CD14-positive monocyte (primary cell): Measurements from ENCODE around the gene RHO. TPM values are rescaled to one million over a fixed set of nuclear protein-coding genes. Genes with fewer than 3 reads are reported as not detected.

Source experiments
- DNase-seq, 3 donors: peaks; one replicate each; pipeline ENCODE4 v3.0.0-alpha.2; 2011 to 2022
- H2AFZ ChIP-seq: 2 replicates; pipeline ENCODE4 v1.6.0; 2012; ENCODE audit warnings: mild to moderate bottlenecking, low read depth, low read length, inconsistent platforms; ENCODE audit not compliant: insufficient read depth, poor library complexity, severe bottlenecking
- H3K27ac ChIP-seq, 2 donors: 1 replicate in 1 of 2; 2 replicates in 1 of 2; pipeline ENCODE4 v1.5.1; 2012 to 2013; ENCODE audit warnings: low read length in 2 of 2, control low read depth in 1 of 2, inconsistent platforms in 1 of 2, low read depth in 1 of 2, mild to moderate bottlenecking in 1 of 2
- H3K27me3 ChIP-seq, 2 donors: one replicate each; pipeline versions ENCODE4 v1.6.0 to v1.6.1; 2011 to 2013; ENCODE audit warnings: low read length in 2 of 2; ENCODE audit not compliant: control insufficient read depth in 2 of 2, insufficient read depth in 2 of 2
- H3K36me3 ChIP-seq, 2 donors: replicated peaks in 1 of 2; 1 replicate in 1 of 2; 2 replicates in 1 of 2; pipeline versions ENCODE4 v1.5.1 to v1.6.1; 2012 to 2013; ENCODE audit warnings: low read length in 2 of 2, control low read depth in 1 of 2, inconsistent platforms in 1 of 2, mild to moderate bottlenecking in 1 of 2; ENCODE audit not compliant: insufficient read depth in 2 of 2, control insufficient read depth in 1 of 2
- H3K4me1 ChIP-seq, 2 donors: 1 replicate in 1 of 2; 2 replicates in 1 of 2; pipeline versions ENCODE4 v1.5.1 to v1.6.1; 2012 to 2013; ENCODE audit warnings: low read length in 2 of 2, control low read depth in 1 of 2, inconsistent platforms in 1 of 2, mild to moderate bottlenecking in 1 of 2, moderate library complexity in 1 of 2; ENCODE audit not compliant: insufficient read depth in 2 of 2, control insufficient read depth in 1 of 2
- H3K4me2 ChIP-seq: replicated peaks from 2 replicates; pipeline ENCODE3; 2012; ENCODE audit warnings: low read length, moderate library complexity, mild to moderate bottlenecking; ENCODE audit not compliant: poor library complexity, severe bottlenecking; ENCODE audit errors: extremely low read depth
- H3K4me3 ChIP-seq, 3 experiments: fragments of 200-600 bp in 1 of 3; sonication (generic) in 1 of 3; replicated peaks in 1 of 3; 1 replicate in 2 of 3; 2 replicates in 1 of 3; pipeline ENCODE4 v1.5.1; 2011 to 2013; ENCODE audit warnings: low read length in 3 of 3, mild to moderate bottlenecking in 3 of 3, control low read depth in 2 of 3, low read depth in 2 of 3, inconsistent platforms in 1 of 3, moderate library complexity in 1 of 3
- H3K79me2 ChIP-seq: 2 replicates; pipeline ENCODE4 v1.6.0; 2012; ENCODE audit warnings: mild to moderate bottlenecking, control low read depth, inconsistent platforms, low read length, moderate library complexity; ENCODE audit not compliant: insufficient read depth
- H3K9ac ChIP-seq: 2 replicates; pipeline ENCODE4 v1.6.0; 2017; ENCODE audit warnings: low read length, mild to moderate bottlenecking; ENCODE audit not compliant: insufficient read depth, poor library complexity, severe bottlenecking
- H3K9me3 ChIP-seq, 2 donors: replicated peaks in 1 of 2; 1 replicate in 1 of 2; 2 replicates in 1 of 2; pipeline versions ENCODE4 v1.5.1 to v1.6.1; 2012 to 2013; ENCODE audit warnings: low read length in 2 of 2, control low read depth in 1 of 2; ENCODE audit not compliant: control insufficient read depth in 1 of 2, insufficient read depth in 1 of 2
- H4K20me1 ChIP-seq: 2 replicates; pipeline ENCODE4 v1.6.0; 2012; ENCODE audit warnings: mild to moderate bottlenecking, low read length, control low read depth, moderate library complexity; ENCODE audit not compliant: insufficient read depth
- H3K27ac Mint-ChIP-seq, 7 donors: one replicate each; pipeline ENCODE4 v1.8.0; 2020; ENCODE audit warnings: mild to moderate bottlenecking in 7 of 7, mixed read lengths in 7 of 7, moderate library complexity in 6 of 7, inconsistent platforms in 2 of 7
- H3K27me3 Mint-ChIP-seq, 3 donors: one replicate each; pipeline ENCODE4 v1.8.0; 2021 to 2022; ENCODE audit warnings: low read depth in 3 of 3, mild to moderate bottlenecking in 3 of 3, mixed read lengths in 3 of 3, moderate library complexity in 3 of 3, inconsistent platforms in 1 of 3
- H3K36me3 Mint-ChIP-seq, 2 donors: one replicate each; pipeline ENCODE4 v1.8.0; 2020; ENCODE audit warnings: mixed read lengths in 2 of 2, inconsistent platforms in 1 of 2, mild to moderate bottlenecking in 1 of 2
- H3K4me1 Mint-ChIP-seq: one replicate; pipeline ENCODE4 v1.8.0; 2020; ENCODE audit warnings: mild to moderate bottlenecking, mixed read lengths
- H3K4me3 Mint-ChIP-seq, 2 donors: one replicate each; pipeline ENCODE4 v1.8.0; 2020; ENCODE audit warnings: mild to moderate bottlenecking in 2 of 2, mixed read lengths in 2 of 2, moderate library complexity in 1 of 2
- H3K9me3 Mint-ChIP-seq, 7 donors: one replicate each; pipeline ENCODE4 v1.8.0; 2020 to 2022; ENCODE audit warnings: mixed read lengths in 7 of 7, mild to moderate bottlenecking in 6 of 7, moderate library complexity in 6 of 7, inconsistent platforms in 2 of 7
- WGBS: methylation state at CpG from one replicate; pipeline ENCODE4 v1.1.5; 2013; ENCODE audit warnings: missing lambda C conversion rate; ENCODE audit not compliant: insufficient coverage; 5-methylcytosine and 5-hydroxymethylcytosine counted together
- intact Hi-C, 2 donors: fragments of 100-400 bp; cut with micrococcal nuclease; formaldehyde crosslinking; loops; one replicate each; pipeline versions ENCODE4 v1.15.0 to v1.15.1; 2023
- polyA plus RNA-seq, 3 donors: library from polyadenylated mRNA; depleted of rRNA in 1 of 3; unstranded in 2 of 3; stranded (reverse) in 1 of 3; fragments of 300-500 nt in 2 of 3; fragments of >200 nt in 1 of 3; fragmentation: Illumina TruSeq in 2 of 3; gene quantifications; 1 replicate in 2 of 3; 2 replicates in 1 of 3; pipeline ENCODE4 v1.2.3, GENCODE V29; 2012 to 2021
- TF ChIP-seq, protein P1 (sequence below): fragments of 200-600 bp; IDR thresholded peaks from one replicate; pipeline ENCODE4 v1.8.0; 2022; ENCODE audit warnings: antibody characterized with exemption, mild to moderate bottlenecking

The RHO gene
- polyA plus RNA-seq, 3 donors = 0.03 TPM; not detected in 2

GRCh38 chr3:129512595-129512994 lies 15.8 kb upstream of the RHO start:
- Mint-ChIP-seq H3K4me3 (no peak overlapping the region), H3K36me3 (peaks cover 62 to 68% of the 10 kb centered on the region in 2 donors), H3K27me3 (peaks cover 0 to 2% (median 0%) of the 10 kb centered on the region in 3 donors), H3K27ac (peak overlapping the region in 3 of 7 donors; percentile 0 to 65 (median 59)), H3K9me3 (peaks cover 0 to 5% (median 0%) of the 10 kb centered on the region in 7 donors), H3K4me1 (no peaks in the 10 kb centered on the region)
- Histone ChIP-seq H3K27me3 (no peaks in the 10 kb centered on the region), H3K4me1 (no peaks in the 10 kb centered on the region), H3K36me3 (peaks cover 15 to 67% of the 10 kb centered on the region in 2 donors), H3K27ac (no peak overlapping the region), H2AFZ (no peak overlapping the region), H4K20me1 (no peaks in the 10 kb centered on the region), H3K9ac (no peak overlapping the region), H3K4me2 (no peak overlapping the region), H3K4me3 (no peak overlapping the region), H3K79me2 (no peaks in the 10 kb centered on the region), H3K9me3 (no peaks in the 10 kb centered on the region)
- intact Hi-C loops = no loop called here
- no peak for DNase-seq
- TF ChIP-seq, protein P1, sequence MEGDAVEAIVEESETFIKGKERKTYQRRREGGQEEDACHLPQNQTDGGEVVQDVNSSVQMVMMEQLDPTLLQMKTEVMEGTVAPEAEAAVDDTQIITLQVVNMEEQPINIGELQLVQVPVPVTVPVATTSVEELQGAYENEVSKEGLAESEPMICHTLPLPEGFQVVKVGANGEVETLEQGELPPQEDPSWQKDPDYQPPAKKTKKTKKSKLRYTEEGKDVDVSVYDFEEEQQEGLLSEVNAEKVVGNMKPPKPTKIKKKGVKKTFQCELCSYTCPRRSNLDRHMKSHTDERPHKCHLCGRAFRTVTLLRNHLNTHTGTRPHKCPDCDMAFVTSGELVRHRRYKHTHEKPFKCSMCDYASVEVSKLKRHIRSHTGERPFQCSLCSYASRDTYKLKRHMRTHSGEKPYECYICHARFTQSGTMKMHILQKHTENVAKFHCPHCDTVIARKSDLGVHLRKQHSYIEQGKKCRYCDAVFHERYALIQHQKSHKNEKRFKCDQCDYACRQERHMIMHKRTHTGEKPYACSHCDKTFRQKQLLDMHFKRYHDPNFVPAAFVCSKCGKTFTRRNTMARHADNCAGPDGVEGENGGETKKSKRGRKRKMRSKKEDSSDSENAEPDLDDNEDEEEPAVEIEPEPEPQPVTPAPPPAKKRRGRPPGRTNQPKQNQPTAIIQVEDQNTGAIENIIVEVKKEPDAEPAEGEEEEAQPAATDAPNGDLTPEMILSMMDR = no peak

DNA sequence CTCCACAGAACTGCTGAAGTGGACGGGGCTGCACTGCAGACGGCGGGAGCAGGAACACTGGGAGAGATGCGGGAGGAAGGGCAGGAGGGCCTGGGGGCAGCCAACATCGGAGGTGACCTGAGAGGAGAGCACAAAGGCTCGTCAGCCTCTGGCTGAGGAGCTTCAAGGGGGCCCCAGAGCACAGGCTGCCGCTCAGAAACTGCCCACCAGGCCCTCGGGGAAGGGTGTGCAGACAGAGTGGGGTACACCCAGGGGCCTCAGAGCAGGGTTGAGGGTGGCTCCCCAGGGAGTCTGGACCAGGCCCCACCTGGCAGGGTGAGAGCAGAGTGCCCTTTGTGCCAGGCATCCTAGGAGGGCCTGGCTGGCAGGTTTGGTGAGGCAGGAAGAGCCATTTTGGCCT lies 14.7 kb upstream of the RHO start:
- Mint-ChIP-seq H3K4me3 (no peak overlapping the region), H3K4me1 (no peaks in the 10 kb centered on the region), H3K36me3 (peaks cover 55 to 61% of the 10 kb centered on the region in 2 donors), H3K27me3 (peaks cover 0 to 2% (median 0%) of the 10 kb centered on the region in 3 donors), H3K27ac (peak overlapping the region in 1 of 7 donors; percentile 14), H3K9me3 (peaks cover 0 to 5% (median 0%) of the 10 kb centered on the region in 7 donors)
- H3K36me3 ChIP-seq = peaks cover 19 to 64% of the 10 kb centered on the region in 2 donors
- H3K9ac ChIP-seq = no peak overlapping the region
- no peak for DNase-seq
- intact Hi-C loops = no loop called here
- no peak overlapping the region for H3K27ac ChIP-seq
- no peaks in the 10 kb centered on the region for H4K20me1 ChIP-seq
- no peaks in the 10 kb centered on the region for H3K79me2 ChIP-seq
- TF ChIP-seq, protein P1 = no peak
- H3K4me2 ChIP-seq = no peak overlapping the region
- no peak overlapping the region for H2AFZ ChIP-seq
- no peaks in the 10 kb centered on the region for H3K9me3 ChIP-seq
- no peaks in the 10 kb centered on the region for H3K27me3 ChIP-seq
- WGBS = 93% methylated on average over 8 of the region's 8 CpGs
- H3K4me3 ChIP-seq = no peak overlapping the region
- H3K4me1 ChIP-seq = no peaks in the 10 kb centered on the region
